Spleen (tissue), 11 donors: ENCODE results near the gene GOLGA2. TPM values are rescaled to one million over a fixed set of nuclear protein-coding genes. Genes with fewer than 3 reads are reported as not detected.

Experiments used
- DNase-seq: peaks from one replicate; pipeline ENCODE4 v3.0.0-alpha.2; 2020
- H3K27ac ChIP-seq, 8 donors: fragments of 200-600 bp; sonication (generic) in 7 of 8; 1 replicate in 4 of 8; 2 replicates in 4 of 8; pipeline versions ENCODE4 v1.5.0 to v1.8.0; 2016 to 2021; ENCODE audit warnings: inconsistent platforms in 4 of 8, mild to moderate bottlenecking in 4 of 8, moderate library complexity in 1 of 8
- H3K27me3 ChIP-seq, 7 donors: fragments of 200-600 bp; sonication (generic) in 6 of 7; replicated peaks in 1 of 7; 1 replicate in 4 of 7; 2 replicates in 3 of 7; pipeline versions ENCODE4 v1.5.0 to v1.8.0; 2016 to 2021; ENCODE audit warnings: inconsistent platforms in 3 of 7, mild to moderate bottlenecking in 1 of 7
- H3K36me3 ChIP-seq, 6 donors: fragments of 200-600 bp; sonication (generic) in 5 of 6; 1 replicate in 4 of 6; 2 replicates in 2 of 6; pipeline versions ENCODE4 v1.5.0 to v1.8.0; 2016 to 2021; ENCODE audit warnings: inconsistent platforms in 2 of 6
- H3K4me1 ChIP-seq, 6 donors: fragments of 200-600 bp; sonication (generic) in 5 of 6; 1 replicate in 3 of 6; 2 replicates in 3 of 6; pipeline versions ENCODE4 v1.5.0 to v1.8.0; 2016 to 2021; ENCODE audit warnings: inconsistent platforms in 3 of 6
- H3K4me3 ChIP-seq, 8 donors: fragments of 200-600 bp; sonication (generic) in 7 of 8; 1 replicate in 4 of 8; 2 replicates in 4 of 8; pipeline versions ENCODE4 v1.5.0 to v1.8.0; 2016 to 2021; ENCODE audit warnings: inconsistent platforms in 4 of 8, mild to moderate bottlenecking in 4 of 8, moderate library complexity in 2 of 8
- H3K9me3 ChIP-seq, 8 donors: fragments of 200-600 bp; sonication (generic) in 7 of 8; 1 replicate in 4 of 8; 2 replicates in 4 of 8; pipeline versions ENCODE4 v1.5.0 to v1.8.0; 2016 to 2021; ENCODE audit warnings: inconsistent platforms in 4 of 8
- POLR2A ChIP-seq, 3 donors: fragments of 450-650 bp; IDR thresholded peaks; one replicate each; pipeline ENCODE4 v1.5.1; 2017; ENCODE audit warnings: antibody characterized with exemption in 3 of 3, mild to moderate bottlenecking in 1 of 3
- POLR2AphosphoS5 ChIP-seq, 3 donors: sonication (generic); formaldehyde crosslinking; IDR thresholded peaks; one replicate each; pipeline ENCODE4 v1.5.1; 2017; ENCODE audit warnings: antibody characterized with exemption in 3 of 3
- WGBS, 5 donors: extraction: QIAGEN DNeasy Blood & Tissue Kit in 3 of 5; methylation state at CpG; one replicate each; pipeline versions ENCODE4 v1.1.5 to v1.1.7; 2013 to 2018; 5-methylcytosine and 5-hydroxymethylcytosine counted together
- intact Hi-C: fragments of 100-400 bp; cut with DNase I; formaldehyde crosslinking; loops from one replicate; pipeline ENCODE4 v1.15.0; 2023; ENCODE audit warnings: low total_unique reads
- polyA plus RNA-seq, 3 donors: library from polyadenylated mRNA; stranded (reverse); fragments of 200-250 nt; gene quantifications; one replicate each; pipeline ENCODE4 v1.2.1, GENCODE V29; 2013
- total RNA-seq, 7 donors: library from RNA; depleted of rRNA in 3 of 7; stranded (reverse); fragments of >200 nt in 3 of 7; fragmentation: NEBNext Ultra II Directional in 4 of 7; extraction: Animal tissue kit (Norgen Biotek cat#: 25700) in 4 of 7; gene quantifications; one replicate each; pipeline versions ENCODE4 v1.1.0 to v1.2.1, GENCODE V29; 2016 to 2021
- TF ChIP-seq, protein P1 (sequence below), 11 experiments: fragments of 200-600 bp in 7 of 11; fragments of 450-650 bp in 4 of 11; sonication (generic) in 4 of 11; IDR thresholded peaks in 8 of 11; conservative IDR thresholded peaks in 3 of 11; 1 replicate in 7 of 11; 2 replicates in 4 of 11; pipeline versions ENCODE4 v1.4.0 to v1.8.0; 2016 to 2021; ENCODE audit warnings: antibody characterized with exemption in 11 of 11, inconsistent platforms in 4 of 11, mild to moderate bottlenecking in 1 of 11
- donor health status: healthy with polysubstance abuse.
- donor health status: DM: no; HTN: no; CAD: no; lungs with moderate emphysema.
- donor health status: DM: no; HTN: no; CAD: no.
- donor health status: Bipolar disorder and iron deficiency.
- donor health status: healthy.
- donor health status: DM: no; HTN: no; CAD: no.
- donor health status: DM: yes; HTN: yes; CAD: no.

Gene GOLGA2
- total and polyA plus RNA-seq, 10 donors, result 15.5 to 79.0 (median 59.5) TPM

DNA sequence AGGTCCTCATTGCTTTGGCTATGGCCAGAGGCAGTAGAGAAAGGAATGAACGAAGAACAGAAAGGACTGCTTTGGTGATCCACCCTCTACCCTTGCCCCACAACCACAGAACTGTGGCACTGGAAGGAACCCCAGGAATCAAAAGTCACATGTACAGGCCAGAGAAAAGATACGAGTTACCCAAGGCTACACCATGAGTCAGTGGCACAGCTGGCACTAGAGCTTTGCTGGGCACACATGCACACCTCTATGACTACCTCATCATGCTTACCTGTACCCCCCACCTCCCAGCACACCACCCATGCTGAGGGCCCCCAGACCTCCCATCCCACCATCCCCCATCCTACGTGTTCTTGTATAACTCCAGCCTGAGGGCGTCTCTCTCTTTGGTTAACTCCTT lies 13.1 kb downstream of the GOLGA2 start:
- TF ChIP-seq POLR2AphosphoS5 (IDR thresholded peaks at IDR 0.05), result no peak
- TF ChIP-seq, protein P1, sequence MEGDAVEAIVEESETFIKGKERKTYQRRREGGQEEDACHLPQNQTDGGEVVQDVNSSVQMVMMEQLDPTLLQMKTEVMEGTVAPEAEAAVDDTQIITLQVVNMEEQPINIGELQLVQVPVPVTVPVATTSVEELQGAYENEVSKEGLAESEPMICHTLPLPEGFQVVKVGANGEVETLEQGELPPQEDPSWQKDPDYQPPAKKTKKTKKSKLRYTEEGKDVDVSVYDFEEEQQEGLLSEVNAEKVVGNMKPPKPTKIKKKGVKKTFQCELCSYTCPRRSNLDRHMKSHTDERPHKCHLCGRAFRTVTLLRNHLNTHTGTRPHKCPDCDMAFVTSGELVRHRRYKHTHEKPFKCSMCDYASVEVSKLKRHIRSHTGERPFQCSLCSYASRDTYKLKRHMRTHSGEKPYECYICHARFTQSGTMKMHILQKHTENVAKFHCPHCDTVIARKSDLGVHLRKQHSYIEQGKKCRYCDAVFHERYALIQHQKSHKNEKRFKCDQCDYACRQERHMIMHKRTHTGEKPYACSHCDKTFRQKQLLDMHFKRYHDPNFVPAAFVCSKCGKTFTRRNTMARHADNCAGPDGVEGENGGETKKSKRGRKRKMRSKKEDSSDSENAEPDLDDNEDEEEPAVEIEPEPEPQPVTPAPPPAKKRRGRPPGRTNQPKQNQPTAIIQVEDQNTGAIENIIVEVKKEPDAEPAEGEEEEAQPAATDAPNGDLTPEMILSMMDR (IDR thresholded peaks at IDR 0.05 in 8 of 11, conservative IDR thresholded peaks at IDR 0.05 in 3 of 11), result no peak
- no peak for TF ChIP-seq POLR2A (IDR thresholded peaks at IDR 0.05)
- Histone ChIP-seq H3K4me3 (no peak overlapping the region), H3K9me3 (no peaks in the 10 kb centered on the region), H3K4me1 (no peaks in the 10 kb centered on the region), H3K36me3 (peaks cover 17 to 100% (median 73%) of the 10 kb centered on the region in 6 donors), H3K27me3 (no peaks in the 10 kb centered on the region), H3K27ac (no peak overlapping the region)
- 84 to 90% (median 88%) methylated on average over 4 of the region's 4 CpGs for WGBS, 5 donors
- intact Hi-C loops, result no loop called here
- DNase-seq, result no peak

DNA sequence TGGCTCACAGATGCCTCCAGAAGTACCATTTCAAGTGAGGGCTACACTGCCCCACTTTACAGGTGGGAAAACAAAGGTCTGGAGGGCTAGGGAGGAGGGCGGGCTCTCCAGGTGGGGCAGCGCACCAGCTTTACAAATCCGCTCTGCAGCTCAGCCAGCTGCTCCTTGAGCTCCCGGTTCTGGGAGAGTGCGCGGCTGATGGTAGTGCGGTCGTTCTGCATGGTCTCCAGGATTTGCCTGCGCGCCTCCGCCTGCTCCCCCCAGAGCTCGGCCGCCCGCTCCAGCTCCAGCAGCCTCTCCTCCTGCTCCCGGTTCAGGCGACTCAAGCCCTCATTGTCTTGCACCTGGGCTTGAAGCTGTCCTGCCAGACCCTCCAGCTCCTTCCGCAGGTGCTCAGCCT lies 15.5 kb downstream of the GOLGA2 start:
- TF ChIP-seq, protein P1 (IDR thresholded peaks at IDR 0.05 in 8 of 11, conservative IDR thresholded peaks at IDR 0.05 in 3 of 11), result no peak
- TF ChIP-seq POLR2AphosphoS5 (IDR thresholded peaks at IDR 0.05), result no peak
- TF ChIP-seq POLR2A (IDR thresholded peaks at IDR 0.05), result no peak
- Histone ChIP-seq H3K27me3 (no peaks in the 10 kb centered on the region), H3K4me1 (no peaks in the 10 kb centered on the region), H3K36me3 (peaks cover 17 to 100% (median 72%) of the 10 kb centered on the region in 6 donors), H3K27ac (no peak overlapping the region), H3K9me3 (no peaks in the 10 kb centered on the region), H3K4me3 (no peak overlapping the region)
- intact Hi-C loops, result no loop called here
- DNase-seq, result no peak
- 96 to 99% (median 98%) methylated on average over 17 of the region's 17 CpGs for WGBS, 5 donors

GRCh38 chr9:128259156-128259555 lies 16.7 kb downstream of the GOLGA2 start:
- H3K4me3 ChIP-seq, result no peak overlapping the region
- DNase-seq, result no peak
- peaks cover 17 to 88% (median 68%) of the 10 kb centered on the region in 6 donors for H3K36me3 ChIP-seq
- TF ChIP-seq POLR2A (IDR thresholded peaks at IDR 0.05), result no peak
- TF ChIP-seq POLR2AphosphoS5 (IDR thresholded peaks at IDR 0.05), result no peak
- TF ChIP-seq, protein P1 (IDR thresholded peaks at IDR 0.05 in 8 of 11, conservative IDR thresholded peaks at IDR 0.05 in 3 of 11), result no peak
- whole genome bisulfite sequencing, 5 donors, result 87 to 95% (median 90%) methylated on average over 9 of the region's 9 CpGs
- H3K27me3 ChIP-seq, result peaks cover 0 to under 1% (median 0%) of the 10 kb centered on the region in 7 donors
- intact Hi-C loops, result no loop called here
- H3K4me1 ChIP-seq, result no peaks in the 10 kb centered on the region
- H3K27ac ChIP-seq, result no peak overlapping the region
- no peaks in the 10 kb centered on the region for H3K9me3 ChIP-seq

- peaks cover 17 to 79% (median 65%) of the 10 kb centered on the region in 6 donors for H3K36me3 ChIP-seq
- no peak for DNase-seq
- 90 to 100% (median 93%) methylated on average over 4 to 6 of the region's 6 CpGs for WGBS, 5 donors
Observed at GRCh38 chr9:128258326-128258725, 17.5 kb downstream of the GOLGA2 start.

More at GRCh38 chr9:128258326-128258725, 17.5 kb downstream of the GOLGA2 start:
- no peaks in the 10 kb centered on the region for H3K4me1 ChIP-seq
- intact Hi-C loops, result no loop called here
- H3K4me3 ChIP-seq, result no peak overlapping the region
- H3K27ac ChIP-seq, result no peak overlapping the region
- TF ChIP-seq, protein P1 (IDR thresholded peaks at IDR 0.05 in 8 of 11, conservative IDR thresholded peaks at IDR 0.05 in 3 of 11), result no peak
- TF ChIP-seq POLR2A (IDR thresholded peaks at IDR 0.05) (no peak), POLR2AphosphoS5 (IDR thresholded peaks at IDR 0.05) (no peak)
- H3K9me3 ChIP-seq, result no peaks in the 10 kb centered on the region
- peaks cover 0 to 3% (median 0%) of the 10 kb centered on the region in 7 donors for H3K27me3 ChIP-seq
